ENCODE measurements around the gene RPL37. TPM values are rescaled to one million over a fixed set of nuclear protein-coding genes. Genes with fewer than 3 reads are reported as not detected.

The RPL37 gene
- total and polyA plus RNA-seq, 8 donors, result 544 to 1,157 (median 813) TPM

DNA sequence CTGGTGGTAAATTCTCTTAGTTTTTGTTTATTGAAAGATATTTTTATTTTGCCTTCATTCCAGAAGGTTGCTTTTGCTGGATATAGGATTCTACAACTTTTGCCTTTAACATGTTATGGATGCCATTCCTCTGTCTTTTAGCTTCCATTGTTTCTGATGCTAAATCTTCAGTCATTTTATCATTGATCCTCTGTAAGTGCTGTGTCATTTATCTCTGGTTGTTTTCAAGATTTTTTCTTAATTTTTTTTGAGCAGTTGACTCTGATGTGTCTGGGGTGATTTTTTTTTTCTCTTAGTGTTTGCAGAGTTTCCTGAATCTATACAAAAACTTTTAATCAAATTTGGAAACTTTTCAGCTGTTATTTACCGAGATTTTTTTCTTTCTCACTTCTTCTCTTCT lies 12.5 kb upstream of the RPL37 start:
- DNase-seq (no peak), ATAC-seq (no peak), FAIRE-seq (no peak)
- intact Hi-C loops (cut with DNase I), result no loop called here
- Histone ChIP-seq H3K4me1 (peaks cover 0 to under 1% (median 0%) of the 10 kb centered on the region in 3 donors), H3K9me3 (no peaks in the 10 kb centered on the region), H3K27me3 (no peaks in the 10 kb centered on the region), H3K4me3 (no peak overlapping the region), H3K36me3 (no peaks in the 10 kb centered on the region), H3K27ac (no peak overlapping the region)
- 62 to 76% methylated on average over 1 of the region's 1 CpG for WGBS, 2 donors
- TF ChIP-seq, protein P1, sequence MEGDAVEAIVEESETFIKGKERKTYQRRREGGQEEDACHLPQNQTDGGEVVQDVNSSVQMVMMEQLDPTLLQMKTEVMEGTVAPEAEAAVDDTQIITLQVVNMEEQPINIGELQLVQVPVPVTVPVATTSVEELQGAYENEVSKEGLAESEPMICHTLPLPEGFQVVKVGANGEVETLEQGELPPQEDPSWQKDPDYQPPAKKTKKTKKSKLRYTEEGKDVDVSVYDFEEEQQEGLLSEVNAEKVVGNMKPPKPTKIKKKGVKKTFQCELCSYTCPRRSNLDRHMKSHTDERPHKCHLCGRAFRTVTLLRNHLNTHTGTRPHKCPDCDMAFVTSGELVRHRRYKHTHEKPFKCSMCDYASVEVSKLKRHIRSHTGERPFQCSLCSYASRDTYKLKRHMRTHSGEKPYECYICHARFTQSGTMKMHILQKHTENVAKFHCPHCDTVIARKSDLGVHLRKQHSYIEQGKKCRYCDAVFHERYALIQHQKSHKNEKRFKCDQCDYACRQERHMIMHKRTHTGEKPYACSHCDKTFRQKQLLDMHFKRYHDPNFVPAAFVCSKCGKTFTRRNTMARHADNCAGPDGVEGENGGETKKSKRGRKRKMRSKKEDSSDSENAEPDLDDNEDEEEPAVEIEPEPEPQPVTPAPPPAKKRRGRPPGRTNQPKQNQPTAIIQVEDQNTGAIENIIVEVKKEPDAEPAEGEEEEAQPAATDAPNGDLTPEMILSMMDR (IDR thresholded peaks at IDR 0.05), result no peak

DNA sequence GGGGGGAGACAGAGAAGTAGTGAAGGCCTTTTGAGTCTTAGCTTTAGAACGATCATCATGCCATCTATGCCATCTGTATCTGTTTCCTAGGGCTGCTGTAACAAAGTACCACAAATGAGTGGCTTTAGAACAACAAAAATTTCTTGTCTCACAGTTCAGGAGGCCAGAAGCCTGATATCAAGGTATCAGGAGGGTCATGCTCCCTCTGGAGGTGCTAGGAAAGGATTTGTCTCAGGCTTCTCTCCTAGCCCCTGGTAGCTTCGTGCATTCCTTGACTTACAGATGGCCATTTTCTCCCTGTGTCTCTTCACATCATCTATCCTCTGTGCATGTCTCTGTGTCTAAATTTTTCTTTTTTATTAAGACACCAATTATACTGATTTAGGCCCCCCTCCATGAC lies 11.3 kb upstream of the RPL37 start:
- WGBS, 2 donors, result 77 to 79% methylated on average over 2 of the region's 2 CpGs
- TF ChIP-seq, protein P1 (IDR thresholded peaks at IDR 0.05), result no peak
- Histone ChIP-seq H3K9me3 (no peaks in the 10 kb centered on the region), H3K4me1 (peaks cover 0 to 6% (median 0%) of the 10 kb centered on the region in 3 donors), H3K27me3 (no peaks in the 10 kb centered on the region), H3K27ac (no peak overlapping the region), H3K36me3 (no peaks in the 10 kb centered on the region), H3K4me3 (no peak overlapping the region)
- no peak for FAIRE-seq
- no peak for DNase-seq
- intact Hi-C loops (cut with DNase I), result no loop called here
- no peak for ATAC-seq

DNA sequence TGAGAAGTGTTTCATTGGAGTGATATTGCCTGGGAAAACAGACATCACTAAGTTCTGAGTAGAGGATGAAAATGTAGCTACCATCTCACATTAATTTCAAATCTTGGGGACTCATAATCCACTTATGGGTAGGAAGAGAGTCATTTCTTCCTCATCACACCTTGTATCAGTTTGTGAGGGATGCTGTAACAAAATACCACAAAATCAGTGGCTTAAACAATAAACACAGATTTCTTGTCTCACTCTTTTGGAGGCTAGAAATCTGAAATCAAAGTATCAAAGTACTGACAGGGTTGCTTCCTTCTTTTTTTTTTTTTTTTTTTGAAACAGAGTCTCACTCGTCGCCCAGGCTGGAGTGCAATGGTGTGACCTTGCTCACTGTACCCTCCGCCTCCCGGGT lies 9.5 kb upstream of the RPL37 start:
- DNase-seq (no peak), FAIRE-seq (no peak), ATAC-seq (no peak)
- 83 to 93% methylated on average over 4 of the region's 4 CpGs for WGBS, 2 donors
- no peak overlapping the region for H3K4me3 ChIP-seq
- H3K4me1 ChIP-seq, result peaks cover 0 to 6% (median 0%) of the 10 kb centered on the region in 3 donors
- H3K27ac ChIP-seq, result no peak overlapping the region
- TF ChIP-seq, protein P1 (IDR thresholded peaks at IDR 0.05), result no peak
- no peaks in the 10 kb centered on the region for H3K36me3 ChIP-seq
- intact Hi-C loops (cut with DNase I), result no loop called here
- H3K9me3 ChIP-seq, result no peaks in the 10 kb centered on the region
- no peaks in the 10 kb centered on the region for H3K27me3 ChIP-seq

DNA sequence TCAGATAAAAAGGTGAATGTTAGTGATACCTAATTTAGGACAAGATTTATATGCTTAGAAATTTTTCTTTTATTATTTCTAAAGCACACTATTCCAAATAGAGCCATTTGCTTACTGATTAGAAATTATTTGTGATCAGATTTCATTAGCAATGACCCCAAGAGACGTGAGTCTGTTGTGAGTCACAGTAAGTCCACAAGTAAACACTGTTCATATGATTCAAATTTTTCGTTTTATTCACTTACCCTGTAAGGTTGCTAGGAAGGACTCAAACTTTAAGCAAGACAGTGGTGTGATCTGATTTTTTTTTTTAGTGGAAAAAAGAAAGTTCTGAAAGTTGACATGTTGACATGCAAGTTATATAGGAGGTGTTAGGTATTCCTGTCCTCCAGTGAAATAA lies 7.3 kb upstream of the RPL37 start:
- WGBS, 2 donors, result 37 to 48% methylated on average over 2 of the region's 2 CpGs
- FAIRE-seq (no peak), ATAC-seq (peak in 3 of 4 donors; percentile 24 to 64 (median 42)), DNase-seq (no peak)
- Histone ChIP-seq H3K27ac (peak overlapping the region in 1 of 4 donors; percentile 59), H3K27me3 (no peaks in the 10 kb centered on the region), H3K9me3 (no peaks in the 10 kb centered on the region), H3K36me3 (no peaks in the 10 kb centered on the region), H3K4me1 (peaks cover 0 to 6% (median 0%) of the 10 kb centered on the region in 3 donors), H3K4me3 (peak overlapping the region in 2 of 4 donors; percentile 25 to 32)
- intact Hi-C loops (cut with DNase I), result no loop called here
- TF ChIP-seq, protein P1 (IDR thresholded peaks at IDR 0.05), result no peak

DNA sequence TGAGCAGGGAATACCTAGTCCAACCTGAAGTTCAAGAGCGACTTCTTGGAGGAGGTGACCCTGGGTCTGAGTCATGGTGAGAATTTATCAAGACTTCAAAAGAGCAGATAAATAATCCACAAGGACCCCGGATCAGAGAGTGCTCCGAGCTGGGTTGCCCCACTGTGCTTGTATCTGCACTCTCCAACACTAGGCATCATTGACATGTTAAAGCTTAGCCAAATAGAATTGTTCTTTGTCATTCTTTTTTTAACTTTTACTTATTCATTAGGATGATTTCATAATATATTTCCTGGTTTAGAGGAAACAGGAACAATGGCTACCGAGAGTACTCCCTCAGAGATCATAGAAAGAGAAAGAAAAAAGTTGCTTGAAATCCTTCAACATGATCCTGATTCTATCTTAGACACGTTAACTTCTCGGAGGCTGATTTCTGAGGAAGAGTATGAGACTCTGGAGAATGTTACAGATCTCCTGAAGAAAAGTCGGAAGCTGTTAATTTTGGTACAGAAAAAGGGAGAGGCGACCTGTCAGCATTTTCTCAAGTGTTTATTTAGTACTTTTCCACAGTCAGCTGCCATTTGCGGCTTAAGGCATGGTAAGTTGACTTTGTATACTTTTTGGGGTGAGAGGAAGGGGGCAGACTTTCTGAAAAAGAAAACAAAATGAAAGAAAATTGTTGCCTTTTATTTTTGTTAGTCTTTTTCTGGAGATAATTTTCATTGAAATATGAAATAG lies 6.2 kb upstream of the RPL37 start, which contains the start of gene CARD6:
Gene CARD6, plus strand, starts transcription at position 300 of the 738 bp plus-strand sequence. Its CDS starts 16 bp downstream, at position 316.
- DNase-seq, result no peak

More for the DNA sequence above, 6.2 kb upstream of the RPL37 start, which contains the start of gene CARD6:
- FAIRE-seq (no peak), ATAC-seq (peak; percentile 35 to 76 (median 62))
- H3K27ac ChIP-seq, result peak within 1 kb of the TSS; percentile 33 to 69 (median 59)
- H3K4me1 ChIP-seq, result peaks cover 0 to 6% (median 0%) of the 10 kb centered on the region in 3 donors
- no peaks in the 10 kb centered on the region for H3K27me3 ChIP-seq
- H3K36me3 ChIP-seq, result no peaks in the 10 kb centered on the region
- intact Hi-C loops (cut with DNase I), result no loop called here
- TF ChIP-seq, protein P1 (IDR thresholded peaks at IDR 0.05), result no peak
- WGBS, 2 donors, result 26 to 31% methylated on average over 9 of the region's 9 CpGs
- H3K9me3 ChIP-seq, result no peaks in the 10 kb centered on the region
- peak within 1 kb of the TSS in 3 of 4 donors; percentile 5 to 32 (median 25) for H3K4me3 ChIP-seq

Data from pancreas (tissue), 10 donors.